ENCODE results near the gene RHOU.

Gene RHOU

DNA sequence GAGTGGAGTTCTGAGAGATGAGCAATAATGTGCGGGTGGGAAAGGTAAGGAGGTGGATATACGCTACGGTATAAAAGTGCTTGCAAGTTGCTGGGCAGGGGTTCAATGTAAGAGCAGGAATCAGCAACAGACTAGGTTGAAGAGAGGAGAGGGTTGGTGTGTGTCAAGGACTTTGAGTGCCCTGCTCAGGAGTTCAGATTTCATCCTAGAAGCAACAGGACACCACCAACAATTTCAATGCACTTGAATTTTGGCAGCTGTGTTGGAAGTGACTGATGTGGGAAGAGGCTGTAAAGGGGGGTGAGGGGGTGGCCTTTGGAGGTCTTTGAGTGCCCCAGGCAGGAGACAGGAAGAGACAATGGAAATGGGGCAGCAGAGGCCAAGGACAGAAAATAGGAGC, 57.3 kb downstream of the RHOU start:
- no peak overlapping the region for H3K9ac ChIP-seq (ENCODE audit: low read length)
- no peaks in the 10 kb centered on the region for H3K36me3 ChIP-seq (ENCODE audit: insufficient read depth, low read length)
- H3K4me1 ChIP-seq (ENCODE audit: insufficient read depth, low read length) = peaks cover 12% of the 10 kb centered on the region
- no peaks in the 10 kb centered on the region for H3K9me3 ChIP-seq (ENCODE audit: low read length)
- H3K4me3 ChIP-seq (ENCODE audit: low read depth in 1 of 2, low read length in 2 of 2) = no peak overlapping the region
- H3K27me3 ChIP-seq (ENCODE audit: control insufficient read depth in 1 of 2, insufficient read depth in 2 of 2, low read length in 2 of 2) = no peaks in the 10 kb centered on the region
- H3K27ac ChIP-seq (ENCODE audit: low read depth, low read length) = no peak overlapping the region

DNA sequence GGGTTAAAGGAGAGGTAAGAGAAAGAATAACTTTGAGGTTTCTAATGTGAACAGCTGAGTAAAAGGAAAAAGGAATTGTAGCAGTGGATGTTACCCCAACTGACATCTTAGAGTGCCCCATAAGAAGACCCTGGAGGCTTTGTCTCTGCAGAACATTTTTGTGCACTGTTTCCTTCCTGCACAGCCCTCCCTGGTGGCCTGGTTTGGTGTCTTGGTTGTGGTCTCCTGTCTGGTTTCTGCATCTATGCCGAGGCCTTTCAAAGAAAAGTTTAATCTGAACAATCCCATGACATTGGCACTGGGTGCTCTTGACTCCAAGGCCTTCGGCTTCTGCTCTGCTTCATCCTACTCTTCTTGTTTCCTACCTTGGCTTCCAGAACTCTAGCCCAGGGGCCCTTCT, 57.8 kb downstream of the RHOU start:
- Histone ChIP-seq H3K4me3 (ENCODE audit: low read depth in 1 of 2, low read length in 2 of 2) (no peak overlapping the region), H3K9ac (ENCODE audit: low read length) (no peak overlapping the region), H3K9me3 (ENCODE audit: low read length) (no peaks in the 10 kb centered on the region), H3K27ac (ENCODE audit: low read depth, low read length) (no peak overlapping the region), H3K36me3 (ENCODE audit: insufficient read depth, low read length) (no peaks in the 10 kb centered on the region), H3K27me3 (ENCODE audit: control insufficient read depth in 1 of 2, insufficient read depth in 2 of 2, low read length in 2 of 2) (no peaks in the 10 kb centered on the region), H3K4me1 (ENCODE audit: insufficient read depth, low read length) (peaks cover 17% of the 10 kb centered on the region)

DNA sequence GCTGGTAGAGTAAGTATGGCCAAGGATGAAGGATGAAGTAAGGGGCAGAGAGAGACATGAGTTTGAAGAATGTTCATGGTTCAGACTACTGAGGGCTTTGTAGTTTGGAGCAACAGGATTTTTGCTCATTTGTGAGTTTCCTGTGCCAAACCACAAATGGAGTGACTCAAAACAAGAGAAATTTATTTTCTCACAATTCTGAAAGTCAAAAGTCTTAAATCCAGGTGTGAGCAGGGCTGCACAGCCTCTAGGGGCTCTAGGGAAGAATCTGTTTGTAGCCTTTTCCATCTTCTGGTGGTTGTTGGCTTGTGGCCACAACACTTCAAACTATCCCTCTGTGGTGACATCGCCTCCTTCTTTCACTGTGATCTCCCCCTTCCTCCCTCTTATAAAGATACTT, 58.9 kb downstream of the RHOU start:
- H3K4me1 ChIP-seq (ENCODE audit: insufficient read depth, low read length) = peaks cover 23% of the 10 kb centered on the region
- no peak overlapping the region for H3K9ac ChIP-seq (ENCODE audit: low read length)
- no peaks in the 10 kb centered on the region for H3K36me3 ChIP-seq (ENCODE audit: insufficient read depth, low read length)
- no peak overlapping the region for H3K27ac ChIP-seq (ENCODE audit: low read depth, low read length)
- H3K9me3 ChIP-seq (ENCODE audit: low read length) = no peaks in the 10 kb centered on the region
- no peak overlapping the region for H3K4me3 ChIP-seq (ENCODE audit: low read depth in 1 of 2, low read length in 2 of 2)
- H3K27me3 ChIP-seq (ENCODE audit: control insufficient read depth in 1 of 2, insufficient read depth in 2 of 2, low read length in 2 of 2) = no peaks in the 10 kb centered on the region

DNA sequence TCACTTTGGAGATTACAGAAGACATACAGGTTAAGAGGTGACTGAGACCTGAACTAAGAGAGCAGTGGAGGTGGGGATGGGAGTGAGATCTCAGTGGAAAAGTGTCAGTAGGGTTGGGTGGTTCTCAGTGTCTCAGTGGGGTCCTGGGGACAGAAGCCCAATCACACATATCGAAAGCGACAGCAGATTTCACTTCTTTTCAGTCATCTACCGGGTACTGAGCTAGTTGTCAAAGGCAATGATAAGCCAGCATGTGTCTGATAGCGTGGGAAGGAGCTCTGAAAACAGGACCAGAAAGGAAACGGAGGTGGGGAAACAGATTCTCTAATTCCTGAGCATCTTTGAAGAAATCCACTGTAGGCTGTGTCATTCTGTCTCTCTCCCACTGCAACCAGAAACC, 59.5 kb downstream of the RHOU start:
- no peak overlapping the region for H3K27ac ChIP-seq (ENCODE audit: low read depth, low read length)
- no peak overlapping the region for H3K4me3 ChIP-seq (ENCODE audit: low read depth in 1 of 2, low read length in 2 of 2)
- peaks cover 29% of the 10 kb centered on the region for H3K4me1 ChIP-seq (ENCODE audit: insufficient read depth, low read length)
- no peak overlapping the region for H3K9ac ChIP-seq (ENCODE audit: low read length)
- no peaks in the 10 kb centered on the region for H3K36me3 ChIP-seq (ENCODE audit: insufficient read depth, low read length)
- H3K27me3 ChIP-seq (ENCODE audit: control insufficient read depth in 1 of 2, insufficient read depth in 2 of 2, low read length in 2 of 2) = no peaks in the 10 kb centered on the region
- H3K9me3 ChIP-seq (ENCODE audit: low read length) = no peaks in the 10 kb centered on the region

DNA sequence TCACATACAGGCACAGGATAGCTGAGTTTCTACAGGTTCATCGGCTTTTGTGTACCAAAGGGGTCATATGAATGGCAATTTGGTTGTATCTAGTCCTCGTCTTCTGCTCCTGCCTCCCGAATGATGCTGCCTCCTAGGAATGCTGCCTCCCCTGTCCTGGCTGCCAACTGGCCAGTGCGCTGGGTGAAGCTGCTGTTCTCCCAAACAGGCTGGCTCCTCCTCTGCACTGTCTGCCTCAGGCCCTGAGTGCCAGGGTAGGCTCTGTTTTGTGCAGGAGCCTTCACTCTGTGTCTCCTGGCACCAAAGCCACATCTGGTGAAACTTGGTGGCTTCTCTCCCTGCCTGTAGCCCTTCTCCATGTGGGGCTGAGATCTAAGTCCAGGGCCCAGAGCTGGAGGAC, 60.3 kb downstream of the RHOU start:
- H3K27me3 ChIP-seq (ENCODE audit: control insufficient read depth in 1 of 2, insufficient read depth in 2 of 2, low read length in 2 of 2) = no peaks in the 10 kb centered on the region
- H3K4me1 ChIP-seq (ENCODE audit: insufficient read depth, low read length) = peaks cover 36% of the 10 kb centered on the region
- no peaks in the 10 kb centered on the region for H3K9me3 ChIP-seq (ENCODE audit: low read length)
- no peaks in the 10 kb centered on the region for H3K36me3 ChIP-seq (ENCODE audit: insufficient read depth, low read length)
- no peak overlapping the region for H3K27ac ChIP-seq (ENCODE audit: low read depth, low read length)
- H3K9ac ChIP-seq (ENCODE audit: low read length) = no peak overlapping the region
- H3K4me3 ChIP-seq (ENCODE audit: low read depth in 1 of 2, low read length in 2 of 2) = no peak overlapping the region
